Chondrocyte (in vitro differentiated cells): ENCODE data around the gene DIAPH2. TPM values are rescaled to one million over a fixed set of nuclear protein-coding genes. Genes with fewer than 3 reads are reported as not detected.

Experiments
- DNase-seq: peaks from one replicate; pipeline ENCODE4 v3.0.0; 2021; ENCODE audit warnings: mixed read lengths, low spot score
- H3K27ac Mint-ChIP-seq: one replicate; pipeline ENCODE4 v1.8.0; 2021; ENCODE audit warnings: mild to moderate bottlenecking, moderate library complexity, mixed read lengths; ENCODE audit not compliant: unreplicated experiment
- H3K27me3 Mint-ChIP-seq: 2 replicates; pipeline ENCODE4 v1.8.0; 2021; ENCODE audit warnings: low read depth, mixed read lengths
- H3K36me3 Mint-ChIP-seq: 2 replicates; pipeline ENCODE4 v1.8.0; 2021; ENCODE audit warnings: low read depth, mixed read lengths
- H3K4me1 Mint-ChIP-seq: 2 replicates; pipeline ENCODE4 v1.8.0; 2021; ENCODE audit warnings: low read depth, mild to moderate bottlenecking, mixed read lengths
- H3K4me3 Mint-ChIP-seq: one replicate; pipeline ENCODE4 v1.8.0; 2021; ENCODE audit warnings: mild to moderate bottlenecking, moderate library complexity, mixed read lengths; ENCODE audit not compliant: unreplicated experiment
- H3K9me3 Mint-ChIP-seq: 2 replicates; pipeline ENCODE4 v1.8.0; 2021; ENCODE audit warnings: low read depth, mixed read lengths
- total RNA-seq: library from RNA; stranded (reverse); gene quantifications from 3 replicates; pipeline ENCODE4 v1.2.1, GENCODE V29; 2021
- TF ChIP-seq, protein P1 (sequence below): fragments of 200-600 bp; sonication (generic); IDR thresholded peaks from 2 replicates; pipeline ENCODE4 v1.5.0; 2021; ENCODE audit warnings: antibody characterized with exemption, mild to moderate bottlenecking, moderate library complexity

DIAPH2 gene
- total RNA-seq, 1 donor from 2014 or later, result 14.5 TPM

- no peaks in the 10 kb centered on the region for H3K36me3 Mint-ChIP-seq
- no peaks in the 10 kb centered on the region for H3K27me3 Mint-ChIP-seq
- no peak overlapping the region for H3K27ac Mint-ChIP-seq
- TF ChIP-seq, protein P1, sequence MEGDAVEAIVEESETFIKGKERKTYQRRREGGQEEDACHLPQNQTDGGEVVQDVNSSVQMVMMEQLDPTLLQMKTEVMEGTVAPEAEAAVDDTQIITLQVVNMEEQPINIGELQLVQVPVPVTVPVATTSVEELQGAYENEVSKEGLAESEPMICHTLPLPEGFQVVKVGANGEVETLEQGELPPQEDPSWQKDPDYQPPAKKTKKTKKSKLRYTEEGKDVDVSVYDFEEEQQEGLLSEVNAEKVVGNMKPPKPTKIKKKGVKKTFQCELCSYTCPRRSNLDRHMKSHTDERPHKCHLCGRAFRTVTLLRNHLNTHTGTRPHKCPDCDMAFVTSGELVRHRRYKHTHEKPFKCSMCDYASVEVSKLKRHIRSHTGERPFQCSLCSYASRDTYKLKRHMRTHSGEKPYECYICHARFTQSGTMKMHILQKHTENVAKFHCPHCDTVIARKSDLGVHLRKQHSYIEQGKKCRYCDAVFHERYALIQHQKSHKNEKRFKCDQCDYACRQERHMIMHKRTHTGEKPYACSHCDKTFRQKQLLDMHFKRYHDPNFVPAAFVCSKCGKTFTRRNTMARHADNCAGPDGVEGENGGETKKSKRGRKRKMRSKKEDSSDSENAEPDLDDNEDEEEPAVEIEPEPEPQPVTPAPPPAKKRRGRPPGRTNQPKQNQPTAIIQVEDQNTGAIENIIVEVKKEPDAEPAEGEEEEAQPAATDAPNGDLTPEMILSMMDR, result no peak
- H3K4me3 Mint-ChIP-seq, result no peak overlapping the region
- H3K9me3 Mint-ChIP-seq, result no peaks in the 10 kb centered on the region
- no peaks in the 10 kb centered on the region for H3K4me1 Mint-ChIP-seq
- DNase-seq, result no peak
Measured at GRCh38 chrX:97011540-97011939, 326.9 kb downstream of the DIAPH2 start.

GRCh38 chrX:97016106-97016505 lies 331.5 kb downstream of the DIAPH2 start:
- no peak for DNase-seq
- TF ChIP-seq, protein P1, result peak; percentile 68
- H3K27me3 Mint-ChIP-seq, result no peaks in the 10 kb centered on the region
- H3K9me3 Mint-ChIP-seq, result no peaks in the 10 kb centered on the region
- H3K36me3 Mint-ChIP-seq, result no peaks in the 10 kb centered on the region
- H3K4me1 Mint-ChIP-seq, result no peaks in the 10 kb centered on the region
- no peak overlapping the region for H3K4me3 Mint-ChIP-seq
- H3K27ac Mint-ChIP-seq, result no peak overlapping the region

GRCh38 chrX:97021680-97022079 lies 337.0 kb downstream of the DIAPH2 start:
- no peaks in the 10 kb centered on the region for H3K9me3 Mint-ChIP-seq

DNA sequence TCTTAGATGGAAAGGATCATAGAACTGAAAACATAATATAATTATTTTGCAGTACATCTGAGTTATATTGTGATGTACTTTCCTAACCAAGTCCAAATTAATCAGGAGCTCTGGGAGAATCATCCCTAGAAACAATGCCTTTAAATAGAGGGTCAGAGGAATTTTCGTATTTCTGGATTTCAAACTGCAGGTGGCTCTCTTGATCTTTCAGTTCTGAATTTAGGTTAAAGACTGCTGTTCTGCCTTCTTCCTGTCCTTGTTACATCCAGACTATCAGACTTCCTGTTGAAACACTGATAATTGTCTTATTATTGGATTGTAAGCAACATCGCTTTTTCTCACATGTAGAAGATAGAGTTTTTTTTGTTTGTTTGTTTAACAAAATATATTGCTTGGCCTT lies 341.8 kb downstream of the DIAPH2 start:
- Mint-ChIP-seq H3K36me3 (no peaks in the 10 kb centered on the region), H3K27ac (no peak overlapping the region), H3K4me3 (no peak overlapping the region), H3K27me3 (no peaks in the 10 kb centered on the region), H3K4me1 (peaks cover 5% of the 10 kb centered on the region), H3K9me3 (no peaks in the 10 kb centered on the region)
- DNase-seq, result no peak
- TF ChIP-seq, protein P1, result peak; percentile 71

More at GRCh38 chrX:97021680-97022079, 337.0 kb downstream of the DIAPH2 start:
- Mint-ChIP-seq H3K27ac (no peak overlapping the region), H3K36me3 (no peaks in the 10 kb centered on the region), H3K4me3 (no peak overlapping the region), H3K4me1 (peaks cover 4% of the 10 kb centered on the region), H3K27me3 (no peaks in the 10 kb centered on the region)
- TF ChIP-seq, protein P1, result no peak
- no peak for DNase-seq

GRCh38 chrX:97027384-97027922 lies 342.8 kb downstream of the DIAPH2 start:
- no peak overlapping the region for H3K27ac Mint-ChIP-seq

More at GRCh38 chrX:97027384-97027922, 342.8 kb downstream of the DIAPH2 start:
- TF ChIP-seq, protein P1, result no peak
- H3K4me3 Mint-ChIP-seq, result no peak overlapping the region
- no peaks in the 10 kb centered on the region for H3K27me3 Mint-ChIP-seq
- H3K36me3 Mint-ChIP-seq, result no peaks in the 10 kb centered on the region
- peaks cover 2% of the 10 kb centered on the region for H3K4me1 Mint-ChIP-seq
- DNase-seq, result no peak
- H3K9me3 Mint-ChIP-seq, result no peaks in the 10 kb centered on the region
